Measurements from ENCODE around the gene KCNF1. TPM values are rescaled to one million over a fixed set of nuclear protein-coding genes. Genes with fewer than 3 reads are reported as not detected.

Gene KCNF1, protein sequence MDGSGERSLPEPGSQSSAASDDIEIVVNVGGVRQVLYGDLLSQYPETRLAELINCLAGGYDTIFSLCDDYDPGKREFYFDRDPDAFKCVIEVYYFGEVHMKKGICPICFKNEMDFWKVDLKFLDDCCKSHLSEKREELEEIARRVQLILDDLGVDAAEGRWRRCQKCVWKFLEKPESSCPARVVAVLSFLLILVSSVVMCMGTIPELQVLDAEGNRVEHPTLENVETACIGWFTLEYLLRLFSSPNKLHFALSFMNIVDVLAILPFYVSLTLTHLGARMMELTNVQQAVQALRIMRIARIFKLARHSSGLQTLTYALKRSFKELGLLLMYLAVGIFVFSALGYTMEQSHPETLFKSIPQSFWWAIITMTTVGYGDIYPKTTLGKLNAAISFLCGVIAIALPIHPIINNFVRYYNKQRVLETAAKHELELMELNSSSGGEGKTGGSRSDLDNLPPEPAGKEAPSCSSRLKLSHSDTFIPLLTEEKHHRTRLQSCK
- 0.97 TPM in 1 of 2 replicates, not detected in the other for total RNA-seq (2014; rRNA removed; shearing (Covaris generic))
- polyA plus RNA-seq (2016; fragmentation: Nextera tagmentation; extraction: Ambion mirVana): 0.10 TPM in 2 replicates

DNA sequence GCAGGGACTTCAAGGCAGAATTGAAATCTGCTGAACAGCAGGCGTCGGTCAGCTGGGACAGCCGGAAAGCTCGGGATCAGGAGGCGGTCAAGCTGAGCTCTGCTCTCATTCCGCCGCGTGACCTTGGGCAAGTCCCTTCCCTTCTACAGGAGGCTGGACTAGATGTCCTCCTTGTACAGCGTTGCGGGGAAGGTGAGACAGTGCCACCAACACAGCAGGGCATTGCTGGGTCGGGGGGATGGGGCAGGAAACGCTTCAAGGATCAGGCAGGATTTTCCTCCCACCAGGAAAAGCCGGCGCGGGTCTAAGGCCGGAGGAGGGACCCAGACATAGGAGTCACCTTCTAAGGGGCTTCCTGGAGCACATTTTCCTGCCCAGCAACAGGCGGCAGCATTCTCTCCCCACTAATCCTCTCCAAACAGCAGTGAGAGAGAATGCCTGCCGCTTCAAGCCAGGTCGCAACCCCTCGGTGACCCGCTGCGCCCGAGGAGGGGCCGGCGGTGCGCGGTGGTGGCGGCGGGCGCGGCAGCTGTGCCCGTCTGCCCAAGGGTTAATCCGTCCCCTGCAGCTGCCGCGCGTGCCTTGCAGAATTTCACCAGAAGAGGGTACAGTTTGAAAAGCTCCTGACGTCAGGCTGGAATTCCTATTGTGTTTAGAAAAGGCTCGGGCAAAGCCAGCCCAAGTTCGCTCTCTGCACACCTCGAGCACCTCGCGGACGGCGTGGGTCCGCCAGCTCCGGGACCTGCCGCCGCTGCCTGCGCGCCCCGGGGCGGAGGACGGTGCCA lies at the start of gene KCNF1:
KCNF1 (plus strand) TSS at position 644 of the 785 bp plus-strand sequence. CDS start 493 bp downstream, outside the sequence.
- WGBS, 2 experiments (ENCODE audit: low coverage in 1 of 2, low lambda C conversion rate in 2 of 2, missing lambda C conversion rate in 2 of 2): 13 to 15% methylated on average over 45 to 53 of the region's 53 CpGs
- Histone ChIP-seq H3K36me3 (ENCODE audit: low read depth) (no peaks in the 10 kb centered on the region), H3F3A (ENCODE audit: insufficient read depth) (no peaks in the 10 kb centered on the region), H3K9ac (peak within 1 kb of the TSS; percentile 34; the same call in 1 of the 2 replicates), H3K4me1 (ENCODE audit: insufficient read depth) (no peaks in the 10 kb centered on the region), H3K79me2 (ENCODE audit: insufficient read depth) (no peaks in the 10 kb centered on the region), H3K4me3 (peak within 1 kb of the TSS; percentile 76), H3K4me2 (ENCODE audit: unreplicated experiment) (peak within 1 kb of the TSS; percentile 84), H4K20me1 (ENCODE audit: insufficient read depth) (no peaks in the 10 kb centered on the region), H3K27ac (no peak within 1 kb of the TSS), H3K9me3 (ENCODE audit: low read depth) (no peaks in the 10 kb centered on the region), H2AFZ (peak within 1 kb of the TSS; percentile 73), H3K27me3 (replicated peaks; ENCODE audit: insufficient read depth) (peaks cover 5% of the 10 kb centered on the region), H3K9me2 (ENCODE audit: insufficient read depth) (no peaks in the 10 kb centered on the region)
- TF ChIP-seq EZH2phosphoT487 (IDR thresholded peaks at IDR 0.05; ENCODE audit: insufficient read depth, low read depth): no peak
- peak; percentile 61 for TF ChIP-seq EZH2 (IDR thresholded peaks at IDR 0.05; ENCODE audit: insufficient read depth, poor library complexity, severe bottlenecking)
- DNase-seq: peak; percentile 88
- in situ Hi-C loops (cut with MboI): no loop called here

DNA sequence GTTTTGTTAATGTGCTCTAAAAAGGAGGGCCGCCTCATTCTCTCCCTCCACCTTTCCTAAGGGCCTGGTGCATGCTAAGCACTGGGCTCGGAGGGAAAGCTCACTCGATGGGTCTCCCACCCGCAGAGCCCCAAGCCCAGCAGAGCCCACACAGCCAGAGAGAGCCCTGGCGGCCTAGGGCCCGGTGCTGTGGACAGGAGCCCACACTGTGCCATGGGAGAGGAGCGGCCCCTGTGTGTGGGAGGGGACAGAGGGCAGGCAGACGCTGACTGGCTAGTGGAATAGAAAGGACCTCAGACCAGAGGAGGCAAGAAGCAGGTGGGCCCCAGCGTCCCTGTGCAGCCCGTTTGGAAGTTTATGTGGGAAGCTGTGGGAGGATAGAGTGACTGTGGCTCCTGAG lies 49.4 kb upstream of the KCNF1 start:
- Histone ChIP-seq H2AFZ (no peak overlapping the region), H4K20me1 (ENCODE audit: insufficient read depth) (no peaks in the 10 kb centered on the region), H3K27ac (no peak overlapping the region), H3K79me2 (ENCODE audit: insufficient read depth) (no peaks in the 10 kb centered on the region), H3K4me2 (ENCODE audit: unreplicated experiment) (no peak overlapping the region), H3K27me3 (replicated peaks; ENCODE audit: insufficient read depth) (peaks cover 13% of the 10 kb centered on the region), H3K9me3 (ENCODE audit: low read depth) (no peaks in the 10 kb centered on the region), H3F3A (ENCODE audit: insufficient read depth) (no peaks in the 10 kb centered on the region), H3K9me2 (ENCODE audit: insufficient read depth) (no peaks in the 10 kb centered on the region), H3K4me3 (no peak overlapping the region), H3K36me3 (ENCODE audit: low read depth) (no peaks in the 10 kb centered on the region), H3K4me1 (ENCODE audit: insufficient read depth) (no peaks in the 10 kb centered on the region), H3K9ac (no peak overlapping the region)
- in situ Hi-C loops (cut with MboI): no loop called here
- no peak for DNase-seq
- TF ChIP-seq EZH2 (IDR thresholded peaks at IDR 0.05; ENCODE audit: insufficient read depth, poor library complexity, severe bottlenecking) (no peak), EZH2phosphoT487 (IDR thresholded peaks at IDR 0.05; ENCODE audit: insufficient read depth, low read depth) (no peak)
- 50 to 61% methylated on average over 9 to 10 of the region's 10 CpGs for WGBS, 2 experiments (ENCODE audit: low coverage in 1 of 2, low lambda C conversion rate in 2 of 2, missing lambda C conversion rate in 2 of 2)

DNA sequence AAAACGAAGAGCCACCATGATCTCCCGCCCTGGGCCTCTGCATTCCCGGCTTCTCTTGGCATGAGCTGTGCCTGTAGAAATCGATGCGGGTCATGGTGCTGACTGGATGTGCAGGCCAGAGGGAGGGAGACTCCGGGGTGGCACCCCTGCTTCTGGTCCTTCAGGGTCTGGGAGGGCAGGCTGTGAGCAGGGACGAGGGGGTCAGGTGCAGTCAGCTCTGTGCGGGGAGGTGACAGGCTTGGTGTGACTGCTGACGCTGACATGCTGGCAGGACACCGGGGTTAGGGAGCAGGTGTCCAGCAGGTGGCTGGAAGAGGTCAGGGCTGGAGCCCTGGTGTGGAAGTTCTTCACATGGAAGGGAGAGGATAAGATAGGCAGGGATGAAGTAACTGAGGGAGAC lies 48.7 kb upstream of the KCNF1 start:
- no peaks in the 10 kb centered on the region for H3K9me3 ChIP-seq (ENCODE audit: low read depth)
- H3K36me3 ChIP-seq (ENCODE audit: low read depth): no peaks in the 10 kb centered on the region
- no peaks in the 10 kb centered on the region for H3K79me2 ChIP-seq (ENCODE audit: insufficient read depth)
- H3K4me3 ChIP-seq: no peak overlapping the region
- WGBS, 2 experiments (ENCODE audit: low coverage in 1 of 2, low lambda C conversion rate in 2 of 2, missing lambda C conversion rate in 2 of 2): 56 to 64% methylated on average over 10 of the region's 10 CpGs
- in situ Hi-C loops (cut with MboI): no loop called here
- peaks cover 9% of the 10 kb centered on the region for H3K27me3 ChIP-seq (replicated peaks; ENCODE audit: insufficient read depth)
- no peak overlapping the region for H3K27ac ChIP-seq
- DNase-seq: no peak
- H4K20me1 ChIP-seq (ENCODE audit: insufficient read depth): no peaks in the 10 kb centered on the region
- no peak overlapping the region for H3K4me2 ChIP-seq (ENCODE audit: unreplicated experiment)
- H3K9me2 ChIP-seq (ENCODE audit: insufficient read depth): no peaks in the 10 kb centered on the region
- H2AFZ ChIP-seq: no peak overlapping the region
- H3K4me1 ChIP-seq (ENCODE audit: insufficient read depth): peaks cover 5% of the 10 kb centered on the region; the same call in 1 of the 2 replicates
- no peak for TF ChIP-seq EZH2phosphoT487 (IDR thresholded peaks at IDR 0.05; ENCODE audit: insufficient read depth, low read depth)
- TF ChIP-seq EZH2 (IDR thresholded peaks at IDR 0.05; ENCODE audit: insufficient read depth, poor library complexity, severe bottlenecking): no peak
- no peak overlapping the region for H3K9ac ChIP-seq
- no peaks in the 10 kb centered on the region for H3F3A ChIP-seq (ENCODE audit: insufficient read depth)

DNA sequence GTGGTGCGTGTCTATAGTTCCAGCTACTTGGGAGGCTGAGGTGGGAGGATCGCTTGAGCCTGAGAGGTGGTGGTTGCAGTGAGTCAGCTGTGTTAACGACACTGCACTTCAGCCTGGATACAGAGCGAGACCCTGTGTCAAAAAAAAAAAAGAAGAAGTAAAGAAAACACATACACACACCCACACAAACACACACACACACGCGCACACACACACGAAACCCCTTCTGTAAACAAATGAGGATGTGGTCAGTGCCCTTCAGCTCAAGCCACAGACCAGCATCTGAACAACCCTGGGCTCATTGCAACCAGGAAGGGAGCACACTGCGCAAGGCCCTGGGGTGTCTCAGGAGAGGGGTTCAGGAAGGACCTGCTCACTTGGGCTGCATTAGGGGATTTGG lies 47.9 kb upstream of the KCNF1 start:
- Histone ChIP-seq H3K27me3 (replicated peaks; ENCODE audit: insufficient read depth) (peaks cover 9% of the 10 kb centered on the region), H3K4me2 (ENCODE audit: unreplicated experiment) (no peak overlapping the region), H3K79me2 (ENCODE audit: insufficient read depth) (no peaks in the 10 kb centered on the region), H3K9me2 (ENCODE audit: insufficient read depth) (no peaks in the 10 kb centered on the region), H3K4me3 (no peak overlapping the region), H3K36me3 (ENCODE audit: low read depth) (no peaks in the 10 kb centered on the region), H3K9me3 (ENCODE audit: low read depth) (no peaks in the 10 kb centered on the region), H3K9ac (no peak overlapping the region), H4K20me1 (ENCODE audit: insufficient read depth) (no peaks in the 10 kb centered on the region), H3K27ac (no peak overlapping the region), H3F3A (ENCODE audit: insufficient read depth) (no peaks in the 10 kb centered on the region; the same call in 1 of the 2 replicates), H3K4me1 (ENCODE audit: insufficient read depth) (peaks cover 12% of the 10 kb centered on the region), H2AFZ (no peak overlapping the region)
- no peak for DNase-seq
- in situ Hi-C loops (cut with MboI): no loop called here
- no peak for TF ChIP-seq EZH2 (IDR thresholded peaks at IDR 0.05; ENCODE audit: insufficient read depth, poor library complexity, severe bottlenecking)
- no peak for TF ChIP-seq EZH2phosphoT487 (IDR thresholded peaks at IDR 0.05; ENCODE audit: insufficient read depth, low read depth)
- WGBS, 2 experiments (ENCODE audit: low coverage in 1 of 2, low lambda C conversion rate in 2 of 2, missing lambda C conversion rate in 2 of 2): 68 to 72% methylated on average over 8 of the region's 8 CpGs

All from GM23248 (cell line).